HepG2 (cell line): Measurements from ENCODE around the gene PRDX2. TPM values are rescaled to one million over a fixed set of nuclear protein-coding genes. Genes with fewer than 3 reads are reported as not detected.

ENCODE experiments used
- ARID2 ChIP-seq: sonication (generic); formaldehyde crosslinking; IDR thresholded peaks from 2 replicates; pipeline ENCODE4 v1.8.1; 2022; ENCODE audit warnings: mild to moderate bottlenecking, missing genetic modification reagents, borderline replicate concordance
- BRD4 ChIP-seq: sonication (generic); formaldehyde crosslinking; IDR thresholded peaks from 2 replicates; pipeline ENCODE4 v1.4.0; 2020; ENCODE audit warnings: missing genetic modification reagents
- DR1 ChIP-seq: sonication (generic); formaldehyde crosslinking; IDR thresholded peaks from 2 replicates; pipeline ENCODE4 v1.8.0; 2021; ENCODE audit warnings: mild to moderate bottlenecking, missing genetic modification reagents, inconsistent platforms
- IKZF1 ChIP-seq: fragments of 450-650 bp; IDR thresholded peaks from 2 replicates; pipeline ENCODE4 v1.7.1; 2016
- KDM1A ChIP-seq: IDR thresholded peaks from 2 replicates; pipeline ENCODE4 v1.6.1; 2016; ENCODE audit warnings: missing compliant biosample characterization
- MYC ChIP-seq: sonication (generic); formaldehyde crosslinking; IDR thresholded peaks from 2 replicates; pipeline ENCODE4 v1.9.0; 2021; ENCODE audit warnings: missing genetic modification reagents, borderline replicate concordance
- PRPF4 ChIP-seq: fragments of 200-400 bp; formaldehyde crosslinking; IDR thresholded peaks from 2 replicates; pipeline ENCODE4 v1.6.1; 2016; ENCODE audit warnings: low read length, low read depth; ENCODE audit not compliant: poor library complexity, severe bottlenecking
- REPIN1 ChIP-seq: sonication (generic); formaldehyde crosslinking; IDR thresholded peaks from 2 replicates; pipeline ENCODE4 v1.8.0; 2022; ENCODE audit warnings: missing genetic modification reagents, low read depth, mild to moderate bottlenecking, borderline replicate concordance
- SIX1 ChIP-seq: sonication (generic); formaldehyde crosslinking; IDR thresholded peaks from 2 replicates; pipeline ENCODE4 v1.4.0; 2020; ENCODE audit warnings: missing genetic modification reagents, borderline replicate concordance
- ZNF234 ChIP-seq: sonication (generic); formaldehyde crosslinking; conservative IDR thresholded peaks from 2 replicates; pipeline ENCODE4 v1.5.1; 2020; ENCODE audit warnings: mild to moderate bottlenecking, missing genetic modification reagents
- ZNF24 ChIP-seq: fragments of 450-650 bp; IDR thresholded peaks from 2 replicates; pipeline ENCODE4 v1.6.1; 2017; ENCODE audit warnings: antibody characterized with exemption, mild to moderate bottlenecking
- ZNF274 ChIP-seq: sonication (generic); formaldehyde crosslinking; IDR thresholded peaks from 2 replicates; pipeline ENCODE4 v1.5.1; 2020; ENCODE audit warnings: mild to moderate bottlenecking, missing genetic modification reagents
- ZNF367 ChIP-seq: sonication (generic); formaldehyde crosslinking; IDR thresholded peaks from 2 replicates; pipeline ENCODE4 v1.4.0; 2020; ENCODE audit warnings: missing genetic modification reagents, borderline replicate concordance
- ZNF614 ChIP-seq: IDR thresholded peaks from 2 replicates; pipeline ENCODE4 v1.6.1; 2018; ENCODE audit warnings: missing biosample characterization, missing genetic modification reagents, inconsistent platforms, borderline replicate concordance
- ZNF772 ChIP-seq: sonication (generic); formaldehyde crosslinking; IDR thresholded peaks from 2 replicates; pipeline ENCODE4 v1.5.0; 2020; ENCODE audit warnings: mild to moderate bottlenecking, missing genetic modification reagents
- polyA plus RNA-seq, 8 experiments: library from polyadenylated mRNA; depleted of rRNA in 3 of 8; stranded (reverse) in 7 of 8; unstranded in 1 of 8; fragments of >200 nt; fragmentation: Illumina TruSeq in 4 of 8; extraction: Trizol in 4 of 8; gene quantifications; 2 replicates each; pipeline versions ENCODE4 v1.2.1 to v1.2.3, GENCODE V29; 2011 to 2016; ENCODE audit warnings: low read depth in 4 of 8, missing spikeins in 1 of 8, mixed read lengths in 1 of 8; ENCODE audit not compliant: insufficient read depth in 1 of 8
- total RNA-seq, 5 experiments: library from RNA; depleted of rRNA; stranded (reverse); fragments of >200 nt; fragmentation: Illumina TruSeq; extraction: Trizol; gene quantifications; 2 replicates each; pipeline ENCODE4 v1.2.3, GENCODE V29; 2016; ENCODE audit warnings: low read depth in 1 of 5
- TF ChIP-seq, protein P1 (sequence below): sonication (generic); formaldehyde crosslinking; IDR thresholded peaks from 2 replicates; pipeline ENCODE4 v1.8.0; 2022; ENCODE audit warnings: mild to moderate bottlenecking, missing genetic modification reagents, borderline replicate concordance
- TF ChIP-seq, protein P2 (sequence below): sonication (generic); formaldehyde crosslinking; IDR thresholded peaks from 2 replicates; pipeline ENCODE4 v1.5.1; 2020; ENCODE audit warnings: missing genetic modification reagents, mild to moderate bottlenecking, borderline replicate concordance
- TF ChIP-seq, protein P3 (sequence below): sonication (generic); formaldehyde crosslinking; IDR thresholded peaks from 2 replicates; pipeline ENCODE4 v1.5.0; 2020; ENCODE audit warnings: mild to moderate bottlenecking, missing genetic modification reagents, borderline replicate concordance

The PRDX2 gene
- total and polyA plus RNA-seq, 2 of the 13 experiments (the other 11 are each of a cell fraction or from before 2014, with no cell fraction given): 218 to 381 TPM

DNA sequence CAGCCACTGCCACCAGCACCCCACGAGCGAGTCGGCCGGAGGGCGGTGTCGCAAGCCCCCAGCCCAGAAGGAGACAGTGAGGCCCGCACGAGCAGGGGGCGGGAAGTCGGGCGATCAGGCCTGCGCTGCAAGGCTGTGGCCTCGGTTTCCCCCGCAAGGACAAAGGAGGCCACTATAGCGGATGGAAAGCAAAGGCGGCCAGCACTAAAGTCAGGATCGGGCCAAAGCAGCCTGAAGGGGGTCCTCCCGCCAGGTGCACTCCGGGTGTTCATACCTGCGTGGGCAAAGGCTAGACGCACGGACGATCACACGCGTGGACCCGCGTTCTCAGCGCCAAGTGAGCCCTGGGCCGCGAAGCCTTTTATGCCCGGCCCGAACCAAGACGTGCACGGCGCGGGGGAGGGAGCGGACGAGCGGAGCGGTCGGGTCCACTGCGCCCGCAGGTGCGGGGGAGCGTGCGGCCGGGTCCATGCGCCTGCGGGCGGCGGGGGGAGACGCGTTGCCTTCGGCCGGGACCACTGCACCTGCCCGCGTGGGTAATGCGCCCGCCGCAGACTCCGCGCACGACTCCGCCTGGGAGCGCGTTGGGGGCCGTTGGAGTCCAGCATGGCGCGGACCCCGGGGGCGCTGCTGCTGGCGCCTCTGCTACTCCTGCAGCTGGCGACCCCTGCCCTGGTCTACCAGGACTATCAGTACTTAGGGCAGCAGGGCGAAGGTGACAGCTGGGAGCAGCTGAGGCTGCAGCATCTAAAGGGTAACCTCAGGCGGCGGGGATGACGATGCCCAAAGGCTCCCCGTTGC lies at the start of gene PRDX2, which contains the start of gene THSD8 (continued):
- TF ChIP-seq KDM1A (no peak), PRPF4 (no peak), MYC (peak; percentile 85), ZNF234 (CRISPR knock-in tag) (no peak), ZNF24 (0 out of 2 replicates have a peak, but pooled peaks have one; percentile 31), ZNF614 (0 out of 2 replicates have a peak, but pooled peaks have one; percentile 28), IKZF1 (no peak), REPIN1 (CRISPR knock-in tag) (no peak; the same call in 1 of the 2 replicates), ZNF274 (CRISPR knock-in tag) (peak; percentile 93; the same call in 1 of the 2 replicates), ZNF367 (CRISPR knock-in tag) (no peak; the same call in 1 of the 2 replicates), DR1 (CRISPR knock-in tag) (peak; percentile 97), BRD4 (CRISPR knock-in tag) (peak; percentile 41; the same call in 1 of the 2 replicates), ZNF772 (CRISPR knock-in tag) (peak; percentile 79; the same call in 1 of the 2 replicates), SIX1 (no peak), ARID2 (no peak; the same call in 1 of the 2 replicates)
- TF ChIP-seq, protein P1, sequence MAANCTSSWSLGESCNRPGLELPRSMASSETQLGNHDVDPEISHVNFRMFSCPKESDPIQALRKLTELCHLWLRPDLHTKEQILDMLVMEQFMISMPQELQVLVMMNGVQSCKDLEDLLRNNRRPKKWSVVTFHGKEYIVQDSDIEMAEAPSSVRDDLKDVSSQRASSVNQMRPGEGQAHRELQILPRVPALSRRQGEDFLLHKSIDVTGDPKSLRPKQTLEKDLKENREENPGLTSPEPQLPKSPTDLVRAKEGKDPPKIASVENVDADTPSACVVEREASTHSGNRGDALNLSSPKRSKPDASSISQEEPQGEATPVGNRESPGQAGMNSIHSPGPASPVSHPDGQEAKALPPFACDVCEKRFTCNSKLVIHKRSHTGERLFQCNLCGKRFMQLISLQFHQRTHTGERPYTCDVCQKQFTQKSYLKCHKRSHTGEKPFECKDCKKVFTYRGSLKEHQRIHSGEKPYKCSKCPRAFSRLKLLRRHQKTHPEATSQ (CRISPR knock-in tag): no peak; the same call in 1 of the 2 replicates
- TF ChIP-seq, protein P2, sequence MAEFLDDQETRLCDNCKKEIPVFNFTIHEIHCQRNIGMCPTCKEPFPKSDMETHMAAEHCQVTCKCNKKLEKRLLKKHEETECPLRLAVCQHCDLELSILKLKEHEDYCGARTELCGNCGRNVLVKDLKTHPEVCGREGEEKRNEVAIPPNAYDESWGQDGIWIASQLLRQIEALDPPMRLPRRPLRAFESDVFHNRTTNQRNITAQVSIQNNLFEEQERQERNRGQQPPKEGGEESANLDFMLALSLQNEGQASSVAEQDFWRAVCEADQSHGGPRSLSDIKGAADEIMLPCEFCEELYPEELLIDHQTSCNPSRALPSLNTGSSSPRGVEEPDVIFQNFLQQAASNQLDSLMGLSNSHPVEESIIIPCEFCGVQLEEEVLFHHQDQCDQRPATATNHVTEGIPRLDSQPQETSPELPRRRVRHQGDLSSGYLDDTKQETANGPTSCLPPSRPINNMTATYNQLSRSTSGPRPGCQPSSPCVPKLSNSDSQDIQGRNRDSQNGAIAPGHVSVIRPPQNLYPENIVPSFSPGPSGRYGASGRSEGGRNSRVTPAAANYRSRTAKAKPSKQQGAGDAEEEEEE (CRISPR knock-in tag): peak; percentile 78; the same call in 1 of the 2 replicates
- TF ChIP-seq, protein P3, sequence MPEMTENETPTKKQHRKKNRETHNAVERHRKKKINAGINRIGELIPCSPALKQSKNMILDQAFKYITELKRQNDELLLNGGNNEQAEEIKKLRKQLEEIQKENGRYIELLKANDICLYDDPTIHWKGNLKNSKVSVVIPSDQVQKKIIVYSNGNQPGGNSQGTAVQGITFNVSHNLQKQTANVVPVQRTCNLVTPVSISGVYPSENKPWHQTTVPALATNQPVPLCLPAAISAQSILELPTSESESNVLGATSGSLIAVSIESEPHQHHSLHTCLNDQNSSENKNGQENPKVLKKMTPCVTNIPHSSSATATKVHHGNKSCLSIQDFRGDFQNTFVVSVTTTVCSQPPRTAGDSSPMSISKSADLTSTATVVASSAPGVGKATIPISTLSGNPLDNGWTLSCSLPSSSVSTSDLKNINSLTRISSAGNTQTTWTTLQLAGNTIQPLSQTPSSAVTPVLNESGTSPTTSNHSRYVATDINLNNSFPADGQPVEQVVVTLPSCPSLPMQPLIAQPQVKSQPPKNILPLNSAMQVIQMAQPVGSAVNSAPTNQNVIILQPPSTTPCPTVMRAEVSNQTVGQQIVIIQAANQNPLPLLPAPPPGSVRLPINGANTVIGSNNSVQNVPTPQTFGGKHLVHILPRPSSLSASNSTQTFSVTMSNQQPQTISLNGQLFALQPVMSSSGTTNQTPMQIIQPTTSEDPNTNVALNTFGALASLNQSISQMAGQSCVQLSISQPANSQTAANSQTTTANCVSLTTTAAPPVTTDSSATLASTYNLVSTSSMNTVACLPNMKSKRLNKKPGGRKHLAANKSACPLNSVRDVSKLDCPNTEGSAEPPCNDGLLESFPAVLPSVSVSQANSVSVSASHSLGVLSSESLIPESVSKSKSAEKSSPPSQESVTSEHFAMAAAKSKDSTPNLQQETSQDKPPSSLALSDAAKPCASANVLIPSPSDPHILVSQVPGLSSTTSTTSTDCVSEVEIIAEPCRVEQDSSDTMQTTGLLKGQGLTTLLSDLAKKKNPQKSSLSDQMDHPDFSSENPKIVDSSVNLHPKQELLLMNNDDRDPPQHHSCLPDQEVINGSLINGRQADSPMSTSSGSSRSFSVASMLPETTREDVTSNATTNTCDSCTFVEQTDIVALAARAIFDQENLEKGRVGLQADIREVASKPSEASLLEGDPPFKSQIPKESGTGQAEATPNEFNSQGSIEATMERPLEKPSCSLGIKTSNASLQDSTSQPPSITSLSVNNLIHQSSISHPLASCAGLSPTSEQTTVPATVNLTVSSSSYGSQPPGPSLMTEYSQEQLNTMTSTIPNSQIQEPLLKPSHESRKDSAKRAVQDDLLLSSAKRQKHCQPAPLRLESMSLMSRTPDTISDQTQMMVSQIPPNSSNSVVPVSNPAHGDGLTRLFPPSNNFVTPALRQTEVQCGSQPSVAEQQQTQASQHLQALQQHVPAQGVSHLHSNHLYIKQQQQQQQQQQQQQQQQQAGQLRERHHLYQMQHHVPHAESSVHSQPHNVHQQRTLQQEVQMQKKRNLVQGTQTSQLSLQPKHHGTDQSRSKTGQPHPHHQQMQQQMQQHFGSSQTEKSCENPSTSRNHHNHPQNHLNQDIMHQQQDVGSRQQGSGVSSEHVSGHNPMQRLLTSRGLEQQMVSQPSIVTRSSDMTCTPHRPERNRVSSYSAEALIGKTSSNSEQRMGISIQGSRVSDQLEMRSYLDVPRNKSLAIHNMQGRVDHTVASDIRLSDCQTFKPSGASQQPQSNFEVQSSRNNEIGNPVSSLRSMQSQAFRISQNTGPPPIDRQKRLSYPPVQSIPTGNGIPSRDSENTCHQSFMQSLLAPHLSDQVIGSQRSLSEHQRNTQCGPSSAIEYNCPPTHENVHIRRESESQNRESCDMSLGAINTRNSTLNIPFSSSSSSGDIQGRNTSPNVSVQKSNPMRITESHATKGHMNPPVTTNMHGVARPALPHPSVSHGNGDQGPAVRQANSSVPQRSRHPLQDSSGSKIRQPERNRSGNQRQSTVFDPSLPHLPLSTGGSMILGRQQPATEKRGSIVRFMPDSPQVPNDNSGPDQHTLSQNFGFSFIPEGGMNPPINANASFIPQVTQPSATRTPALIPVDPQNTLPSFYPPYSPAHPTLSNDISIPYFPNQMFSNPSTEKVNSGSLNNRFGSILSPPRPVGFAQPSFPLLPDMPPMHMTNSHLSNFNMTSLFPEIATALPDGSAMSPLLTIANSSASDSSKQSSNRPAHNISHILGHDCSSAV: no peak
